GM10847 (cell line): ENCODE results near the gene HBG1.

Experiments used
- POLR2A ChIP-seq: IDR thresholded peaks from 2 replicates; pipeline ENCODE4 v1.6.1; 2011; ENCODE audit not compliant: insufficient read length; ENCODE audit errors: extremely low read depth

Gene HBG1

DNA sequence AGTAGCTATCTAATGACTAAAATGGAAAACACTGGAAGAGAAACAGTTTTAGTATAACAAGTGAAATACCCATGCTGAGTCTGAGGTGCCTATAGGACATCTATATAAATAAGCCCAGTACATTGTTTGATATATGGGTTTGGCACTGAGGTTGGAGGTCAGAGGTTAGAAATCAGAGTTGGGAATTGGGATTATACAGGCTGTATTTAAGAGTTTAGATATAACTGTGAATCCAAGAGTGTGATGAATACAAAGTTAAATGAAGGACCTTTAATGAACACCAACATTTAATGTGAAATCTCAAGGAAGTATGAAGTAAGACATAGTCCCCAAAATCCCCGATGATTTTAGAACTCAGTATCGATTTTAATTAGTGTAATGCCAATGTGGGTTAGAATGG lies 12.2 kb downstream of the HBG1 start:
- no peak for TF ChIP-seq POLR2A

GRCh38 chr11:5235364-5236095 lies 14.1 kb downstream of the HBG1 start:
- TF ChIP-seq POLR2A, result no peak

- no peak for TF ChIP-seq POLR2A
These were observed 15.2 kb downstream of the HBG1 start, which contains the start of gene HBD for GRCh38 chr11:5234381-5234834. TSS of gene HBD (minus strand) at chr11:5234483. CDS start at chr11:5234433, 50 bp downstream.

DNA sequence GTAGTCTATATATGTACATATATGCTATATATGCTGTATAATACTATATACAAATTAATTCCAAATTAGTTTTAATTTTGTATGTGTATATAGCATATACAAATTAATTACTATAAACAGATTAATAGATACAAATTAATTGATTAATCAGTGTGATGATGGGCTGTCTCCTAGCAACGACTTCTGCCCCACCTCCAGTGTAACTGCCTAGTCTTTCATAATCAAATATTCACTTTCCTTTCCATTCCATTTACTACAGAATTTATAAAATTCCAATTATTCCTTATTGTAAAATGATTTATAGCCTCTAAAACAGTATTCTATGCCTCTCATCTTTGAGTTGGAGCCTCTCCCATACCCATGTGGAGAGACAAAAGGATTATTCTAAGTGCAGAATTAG lies 16.4 kb downstream of the HBG1 start:
- TF ChIP-seq POLR2A, result no peak

DNA sequence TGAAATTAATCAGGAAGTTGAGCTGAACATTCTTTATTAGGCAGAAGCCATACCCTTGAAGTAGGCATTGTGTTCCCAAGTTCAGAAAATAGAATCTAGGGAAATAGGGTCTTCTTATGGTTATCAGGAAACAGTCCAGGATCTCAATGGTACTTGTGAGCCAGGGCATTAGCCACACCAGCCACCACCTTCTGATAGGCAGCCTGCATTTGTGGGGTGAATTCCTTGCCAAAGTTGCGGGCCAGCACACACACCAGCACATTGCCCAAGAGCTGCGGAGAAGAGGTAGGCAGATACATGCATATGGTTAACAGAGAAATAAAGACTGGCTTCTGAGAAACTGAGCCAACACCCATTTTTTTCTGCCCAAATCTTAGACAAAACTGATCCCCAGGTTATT lies 16.8 kb downstream of the HBG1 start:
- TF ChIP-seq POLR2A, result no peak

DNA sequence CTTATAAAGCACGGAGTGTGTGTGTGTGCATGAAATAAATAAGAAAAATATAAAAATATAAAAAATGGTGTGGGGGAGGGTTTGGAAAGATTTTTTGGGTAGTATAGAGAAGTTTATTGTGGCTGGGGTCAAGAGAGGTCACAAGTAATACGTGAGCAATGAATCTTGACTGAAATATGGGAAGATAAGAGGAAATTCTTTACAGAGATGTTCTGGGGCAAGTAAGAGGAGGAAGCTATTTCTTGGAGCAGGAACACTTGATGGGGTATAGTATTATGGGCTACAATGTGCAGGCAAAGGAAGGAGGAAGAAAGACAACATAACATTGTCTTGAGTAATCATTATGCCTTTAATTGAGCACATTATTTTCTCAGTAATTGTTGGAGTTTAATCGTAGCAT lies 17.5 kb downstream of the HBG1 start:
- TF ChIP-seq POLR2A, result no peak

DNA sequence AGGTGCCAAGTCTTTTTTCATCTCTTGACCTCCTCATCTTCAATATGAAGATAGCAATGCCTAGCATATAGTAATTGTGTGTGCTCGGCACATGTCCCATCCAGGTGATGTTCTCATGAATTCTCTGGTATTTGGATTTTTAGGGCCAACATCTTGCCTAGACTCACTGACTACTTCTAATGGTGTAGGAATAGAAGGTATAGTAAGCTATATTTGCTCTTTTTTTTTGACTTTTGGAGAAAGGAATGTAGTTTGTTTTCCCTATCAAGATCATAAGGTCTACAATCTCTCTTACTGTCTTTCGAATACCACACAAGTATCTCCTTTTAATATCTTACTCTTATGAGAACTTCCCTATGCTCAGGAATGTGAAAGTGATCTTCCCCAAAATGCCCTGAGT lies 18.5 kb downstream of the HBG1 start:
- no peak for TF ChIP-seq POLR2A

DNA sequence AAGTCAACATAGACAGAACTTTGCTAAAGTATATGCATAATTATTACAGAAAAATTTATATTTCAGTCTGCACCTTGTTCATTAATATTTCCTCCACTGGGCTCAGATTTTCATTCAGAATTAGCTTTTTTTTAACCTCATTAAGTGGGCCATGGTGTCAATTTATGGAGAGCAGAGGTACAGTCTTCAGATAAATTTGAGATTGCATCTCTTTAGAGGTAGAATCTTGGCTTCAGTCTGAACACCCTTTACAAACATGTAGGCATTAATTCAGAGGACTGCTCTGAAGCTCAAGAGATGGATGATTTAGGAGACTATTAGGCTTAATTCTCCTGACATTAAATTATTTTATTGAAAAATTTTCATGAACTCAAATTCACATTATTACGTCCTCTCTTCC lies 19.4 kb downstream of the HBG1 start:
- no peak for TF ChIP-seq POLR2A

DNA sequence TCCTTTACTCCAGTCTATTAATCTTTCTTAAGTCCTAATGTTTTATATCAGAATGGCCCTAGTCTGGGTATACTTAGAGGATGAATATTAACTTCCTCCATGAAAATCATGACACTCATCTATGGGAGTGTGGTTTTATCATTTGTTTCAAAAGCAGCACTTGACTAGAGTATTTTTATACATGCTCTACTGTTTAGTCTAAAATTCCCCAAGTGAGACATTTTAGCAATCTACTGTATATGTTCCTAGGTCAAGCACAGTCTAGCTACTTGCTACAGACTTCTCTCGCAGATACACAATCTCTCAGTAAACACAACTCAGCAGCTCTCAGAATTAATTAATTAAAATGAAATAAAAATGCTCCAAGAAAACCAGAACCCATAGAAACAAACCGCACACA lies 19.9 kb downstream of the HBG1 start:
- TF ChIP-seq POLR2A, result no peak

- TF ChIP-seq POLR2A, result no peak
These were observed 20.3 kb downstream of the HBG1 start for GRCh38 chr11:5229356-5229755.

DNA sequence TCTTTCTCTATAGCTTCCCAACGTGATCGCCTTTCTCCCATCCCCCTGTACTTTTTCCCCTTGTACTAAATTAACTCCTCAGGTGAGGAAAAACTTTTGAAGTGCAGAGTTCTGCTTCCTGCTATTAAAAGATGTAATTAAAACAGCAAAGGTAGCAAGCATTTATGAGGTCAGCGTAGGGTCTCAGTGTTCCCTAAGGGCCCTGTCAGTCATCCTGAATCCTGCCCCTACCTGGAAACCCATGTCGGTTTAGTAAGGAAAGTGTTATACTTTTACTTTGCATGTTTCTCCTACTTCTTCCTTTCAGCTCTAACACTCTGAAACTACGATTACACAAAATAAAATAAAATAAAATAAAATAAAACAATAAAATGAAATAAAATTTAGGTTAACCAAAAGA lies 21.5 kb downstream of the HBG1 start:
- TF ChIP-seq POLR2A, result no peak

DNA sequence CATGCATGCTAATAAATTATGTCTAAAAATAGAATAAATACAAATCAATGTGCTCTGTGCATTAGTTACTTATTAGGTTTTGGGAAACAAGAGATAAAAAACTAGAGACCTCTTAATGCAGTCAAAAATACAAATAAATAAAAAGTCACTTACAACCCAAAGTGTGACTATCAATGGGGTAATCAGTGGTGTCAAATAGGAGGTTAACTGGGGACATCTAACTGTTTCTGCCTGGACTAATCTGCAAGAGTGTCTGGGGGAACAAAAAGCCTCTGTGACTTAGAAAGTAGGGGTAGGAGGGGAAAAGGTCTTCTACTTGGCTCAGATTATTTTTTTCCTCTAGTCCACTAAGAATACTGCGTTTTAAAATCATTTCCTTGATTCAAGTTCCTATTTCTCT lies 22.0 kb downstream of the HBG1 start:
- TF ChIP-seq POLR2A, result no peak

DNA sequence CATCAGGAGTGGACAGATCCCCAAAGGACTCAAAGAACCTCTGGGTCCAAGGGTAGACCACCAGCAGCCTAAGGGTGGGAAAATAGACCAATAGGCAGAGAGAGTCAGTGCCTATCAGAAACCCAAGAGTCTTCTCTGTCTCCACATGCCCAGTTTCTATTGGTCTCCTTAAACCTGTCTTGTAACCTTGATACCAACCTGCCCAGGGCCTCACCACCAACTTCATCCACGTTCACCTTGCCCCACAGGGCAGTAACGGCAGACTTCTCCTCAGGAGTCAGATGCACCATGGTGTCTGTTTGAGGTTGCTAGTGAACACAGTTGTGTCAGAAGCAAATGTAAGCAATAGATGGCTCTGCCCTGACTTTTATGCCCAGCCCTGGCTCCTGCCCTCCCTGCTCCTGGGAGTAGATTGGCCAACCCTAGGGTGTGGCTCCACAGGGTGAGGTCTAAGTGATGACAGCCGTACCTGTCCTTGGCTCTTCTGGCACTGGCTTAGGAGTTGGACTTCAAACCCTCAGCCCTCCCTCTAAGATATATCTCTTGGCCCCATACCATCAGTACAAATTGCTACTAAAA lies 22.8 kb downstream of the HBG1 start, which contains the start of gene HBB:
Gene HBB, minus strand, starts transcription at position 340 of the 579 bp plus-strand sequence. Its CDS starts 50 bp downstream, at position 290.
- TF ChIP-seq POLR2A, result no peak

DNA sequence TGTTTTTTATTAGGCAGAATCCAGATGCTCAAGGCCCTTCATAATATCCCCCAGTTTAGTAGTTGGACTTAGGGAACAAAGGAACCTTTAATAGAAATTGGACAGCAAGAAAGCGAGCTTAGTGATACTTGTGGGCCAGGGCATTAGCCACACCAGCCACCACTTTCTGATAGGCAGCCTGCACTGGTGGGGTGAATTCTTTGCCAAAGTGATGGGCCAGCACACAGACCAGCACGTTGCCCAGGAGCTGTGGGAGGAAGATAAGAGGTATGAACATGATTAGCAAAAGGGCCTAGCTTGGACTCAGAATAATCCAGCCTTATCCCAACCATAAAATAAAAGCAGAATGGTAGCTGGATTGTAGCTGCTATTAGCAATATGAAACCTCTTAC lies 24.2 kb downstream of the HBG1 start:
- no peak for TF ChIP-seq POLR2A

DNA sequence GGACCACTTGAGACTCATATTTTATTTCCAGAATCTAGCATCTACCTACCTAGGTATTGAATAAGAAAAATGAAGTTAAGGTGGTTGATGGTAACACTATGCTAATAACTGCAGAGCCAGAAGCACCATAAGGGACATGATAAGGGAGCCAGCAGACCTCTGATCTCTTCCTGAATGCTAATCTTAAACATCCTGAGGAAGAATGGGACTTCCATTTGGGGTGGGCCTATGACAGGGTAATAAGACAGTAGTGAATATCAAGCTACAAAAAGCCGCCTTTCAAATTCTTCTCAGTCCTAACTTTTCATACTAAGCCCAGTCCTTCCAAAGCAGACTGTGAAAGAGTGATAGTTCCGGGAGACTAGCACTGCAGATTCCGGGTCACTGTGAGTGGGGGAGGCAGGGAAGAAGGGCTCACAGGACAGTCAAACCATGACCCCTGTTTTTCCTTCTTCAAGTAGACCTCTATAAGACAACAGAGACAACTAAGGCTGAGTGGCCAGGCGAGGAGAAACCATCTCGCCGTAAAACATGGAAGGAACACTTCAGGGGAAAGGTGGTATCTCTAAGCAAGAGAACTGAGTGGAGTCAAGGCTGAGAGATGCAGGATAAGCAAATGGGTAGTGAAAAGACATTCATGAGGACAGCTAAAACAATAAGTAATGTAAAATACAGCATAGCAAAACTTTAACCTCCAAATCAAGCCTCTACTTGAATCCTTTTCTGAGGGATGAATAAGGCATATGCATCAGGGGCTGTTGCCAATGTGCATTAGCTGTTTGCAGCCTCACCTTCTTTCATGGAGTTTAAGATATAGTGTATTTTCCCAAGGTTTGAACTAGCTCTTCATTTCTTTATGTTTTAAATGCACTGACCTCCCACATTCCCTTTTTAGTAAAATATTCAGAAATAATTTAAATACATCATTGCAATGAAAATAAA lies 24.8 kb downstream of the HBG1 start:
- no peak for TF ChIP-seq POLR2A

DNA sequence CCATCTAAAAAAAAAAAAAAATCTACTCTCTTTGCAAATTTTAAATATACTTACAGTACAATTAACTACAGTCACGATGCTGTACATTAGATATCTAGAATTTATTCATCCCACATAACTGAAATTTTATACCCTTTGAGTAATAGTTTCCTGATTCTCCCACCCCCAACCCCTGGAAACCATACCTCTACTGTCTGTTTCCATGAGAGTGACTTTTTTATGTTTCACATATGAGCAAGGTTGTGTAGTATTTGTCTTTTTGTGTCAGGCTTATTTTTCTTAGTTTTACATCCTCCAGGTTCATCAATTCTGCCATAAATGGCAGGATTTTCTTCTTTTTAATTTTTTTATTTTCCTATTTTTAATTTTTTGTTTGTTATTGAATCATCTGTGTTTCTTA lies 26.0 kb downstream of the HBG1 start:
- TF ChIP-seq POLR2A, result no peak
